ENCODE data around the gene EIF2S3B.

The EIF2S3B gene

DNA sequence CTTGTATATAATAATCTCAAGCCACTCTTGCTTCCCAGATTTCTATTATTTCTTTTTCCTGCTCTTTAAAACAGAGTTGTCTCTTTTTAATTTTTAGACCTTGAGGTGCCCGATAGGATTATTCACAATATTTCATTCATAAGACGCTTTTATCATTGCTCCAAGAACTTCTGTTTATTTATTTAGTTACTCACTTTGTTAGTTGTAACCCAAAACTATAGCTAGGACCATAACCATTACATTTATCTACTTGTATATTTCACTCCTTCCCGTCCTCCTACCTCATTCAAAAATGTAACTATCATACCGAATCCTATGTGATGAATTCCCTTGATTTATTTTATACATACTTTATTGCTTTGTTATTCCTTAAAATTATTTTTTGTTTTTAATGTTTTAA, 7.1 kb downstream of the EIF2S3B start:
- TF ChIP-seq, protein P1, sequence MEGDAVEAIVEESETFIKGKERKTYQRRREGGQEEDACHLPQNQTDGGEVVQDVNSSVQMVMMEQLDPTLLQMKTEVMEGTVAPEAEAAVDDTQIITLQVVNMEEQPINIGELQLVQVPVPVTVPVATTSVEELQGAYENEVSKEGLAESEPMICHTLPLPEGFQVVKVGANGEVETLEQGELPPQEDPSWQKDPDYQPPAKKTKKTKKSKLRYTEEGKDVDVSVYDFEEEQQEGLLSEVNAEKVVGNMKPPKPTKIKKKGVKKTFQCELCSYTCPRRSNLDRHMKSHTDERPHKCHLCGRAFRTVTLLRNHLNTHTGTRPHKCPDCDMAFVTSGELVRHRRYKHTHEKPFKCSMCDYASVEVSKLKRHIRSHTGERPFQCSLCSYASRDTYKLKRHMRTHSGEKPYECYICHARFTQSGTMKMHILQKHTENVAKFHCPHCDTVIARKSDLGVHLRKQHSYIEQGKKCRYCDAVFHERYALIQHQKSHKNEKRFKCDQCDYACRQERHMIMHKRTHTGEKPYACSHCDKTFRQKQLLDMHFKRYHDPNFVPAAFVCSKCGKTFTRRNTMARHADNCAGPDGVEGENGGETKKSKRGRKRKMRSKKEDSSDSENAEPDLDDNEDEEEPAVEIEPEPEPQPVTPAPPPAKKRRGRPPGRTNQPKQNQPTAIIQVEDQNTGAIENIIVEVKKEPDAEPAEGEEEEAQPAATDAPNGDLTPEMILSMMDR (IDR thresholded peaks at IDR 0.05; ENCODE audit: unreplicated experiment in 3 of 3) = no peak
- Mint-ChIP-seq H3K27ac (no peak overlapping the region), H3K4me3 (no peak overlapping the region), H3K27me3 (ENCODE audit: low read depth) (no peaks in the 10 kb centered on the region), H3K9me3 (peaks cover 2% of the 10 kb centered on the region), H3K4me1 (no peaks in the 10 kb centered on the region), H3K36me3 (ENCODE audit: low read depth) (peaks cover 3% of the 10 kb centered on the region)

DNA sequence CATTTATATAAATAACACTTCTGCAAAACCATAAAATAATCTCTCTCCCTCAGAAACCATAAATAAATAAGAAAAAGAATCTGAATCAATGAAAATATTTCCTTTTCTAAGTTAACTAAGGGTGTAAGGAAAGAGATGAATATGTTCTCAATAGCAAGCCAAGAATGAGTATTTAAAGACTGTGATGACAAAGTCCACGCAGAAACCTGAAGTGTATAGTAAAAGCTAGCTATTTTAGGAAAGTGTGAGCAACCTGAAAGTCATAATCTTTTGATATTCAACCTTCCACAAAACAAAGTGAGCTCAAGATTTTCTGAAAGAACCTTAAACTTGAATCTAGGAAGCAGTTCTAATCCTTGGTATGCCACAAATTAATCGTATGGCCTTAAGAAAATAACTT, 15.9 kb downstream of the EIF2S3B start:
- no peak overlapping the region for H3K27ac Mint-ChIP-seq
- H3K4me3 Mint-ChIP-seq = no peak overlapping the region
- H3K27me3 Mint-ChIP-seq (ENCODE audit: low read depth) = no peaks in the 10 kb centered on the region
- TF ChIP-seq, protein P1 (IDR thresholded peaks at IDR 0.05; ENCODE audit: unreplicated experiment in 3 of 3) = no peak
- H3K4me1 Mint-ChIP-seq = no peaks in the 10 kb centered on the region
- no peaks in the 10 kb centered on the region for H3K36me3 Mint-ChIP-seq (ENCODE audit: low read depth)
- peaks cover 2% of the 10 kb centered on the region for H3K9me3 Mint-ChIP-seq

DNA sequence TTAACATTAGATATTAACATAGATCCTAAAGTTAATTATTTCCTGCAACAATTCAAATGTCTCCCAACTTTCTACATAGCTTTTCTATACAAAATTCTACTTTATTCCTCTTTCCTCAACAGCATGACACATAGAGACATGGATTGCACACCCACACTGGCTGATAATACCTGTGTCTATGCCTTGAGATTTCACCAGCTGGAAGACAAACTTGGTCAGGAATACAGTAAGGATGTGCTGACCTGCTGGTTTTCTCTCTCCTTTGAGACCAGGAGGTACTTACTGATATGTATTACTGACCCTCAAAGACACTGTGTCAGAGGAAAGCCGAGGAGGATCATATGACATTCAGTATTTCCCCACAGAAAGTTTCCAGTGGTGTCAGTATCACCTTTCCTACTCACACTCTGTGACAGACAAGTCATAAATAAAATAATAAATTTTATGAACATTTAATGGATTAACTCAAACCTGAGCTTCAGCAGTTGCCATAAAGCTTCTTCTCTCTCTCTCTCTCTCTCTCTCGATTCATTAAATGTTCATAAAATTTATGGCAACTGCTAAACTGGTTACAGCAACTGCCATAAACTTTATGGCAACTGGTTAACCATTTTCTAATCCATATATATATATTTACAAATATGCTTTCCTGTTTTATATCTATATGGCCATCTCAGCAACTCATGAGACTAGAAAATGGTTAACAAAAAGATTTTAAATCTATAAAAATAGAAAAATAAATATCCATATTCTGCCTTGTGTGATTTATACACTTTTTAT, 22.7 kb downstream of the EIF2S3B start:
- Mint-ChIP-seq H3K4me1 (no peaks in the 10 kb centered on the region), H3K27ac (no peak overlapping the region), H3K27me3 (ENCODE audit: low read depth) (no peaks in the 10 kb centered on the region), H3K4me3 (no peak overlapping the region), H3K36me3 (ENCODE audit: low read depth) (no peaks in the 10 kb centered on the region), H3K9me3 (no peaks in the 10 kb centered on the region)
- TF ChIP-seq, protein P1 (IDR thresholded peaks at IDR 0.05; ENCODE audit: unreplicated experiment in 3 of 3) = no peak

DNA sequence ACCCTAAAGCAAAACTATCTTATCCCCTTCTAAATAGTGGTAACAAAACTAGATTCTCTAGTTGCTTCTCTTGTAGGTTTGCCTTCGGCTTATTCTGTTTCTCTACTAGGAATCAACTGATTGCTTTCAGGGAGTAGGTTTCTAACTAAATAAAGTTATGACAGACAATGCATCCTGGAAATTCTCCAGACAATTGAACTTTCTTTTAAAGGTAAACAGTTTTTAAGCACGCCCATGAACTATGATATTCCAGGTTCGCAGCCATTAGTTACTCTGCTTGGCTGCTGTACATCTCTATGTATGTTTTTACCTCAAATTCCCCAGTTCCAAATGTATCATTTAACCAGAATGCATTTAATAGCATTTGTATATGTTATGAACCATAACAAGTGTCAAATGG, 23.9 kb downstream of the EIF2S3B start:
- TF ChIP-seq, protein P1 (IDR thresholded peaks at IDR 0.05; ENCODE audit: unreplicated experiment in 3 of 3) = no peak
- Mint-ChIP-seq H3K9me3 (no peaks in the 10 kb centered on the region), H3K4me3 (no peak overlapping the region), H3K36me3 (ENCODE audit: low read depth) (no peaks in the 10 kb centered on the region), H3K4me1 (no peaks in the 10 kb centered on the region), H3K27me3 (ENCODE audit: low read depth) (no peaks in the 10 kb centered on the region), H3K27ac (no peak overlapping the region)

DNA sequence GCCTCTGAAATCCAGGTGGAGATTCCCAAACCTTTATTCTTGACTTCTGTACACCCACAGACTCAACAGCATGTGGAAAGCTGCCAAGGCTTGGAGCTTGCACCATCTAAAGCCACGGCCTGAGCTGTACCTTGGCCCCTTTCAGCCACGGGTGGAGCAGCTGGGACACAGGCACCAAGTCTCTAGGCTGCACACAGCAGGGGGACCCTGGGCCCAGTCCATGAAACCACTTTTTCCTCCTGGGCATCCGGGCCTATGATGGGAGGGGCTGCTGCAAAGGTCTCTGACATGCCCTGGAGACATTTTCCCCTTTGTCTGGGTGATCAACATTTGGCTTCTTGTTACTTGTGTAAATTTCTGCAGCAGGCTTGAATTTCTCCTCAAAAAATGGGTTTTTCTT, 32.0 kb downstream of the EIF2S3B start:
- Mint-ChIP-seq H3K27ac (no peak overlapping the region), H3K4me3 (no peak overlapping the region)

More for the DNA sequence above, 32.0 kb downstream of the EIF2S3B start:
- Mint-ChIP-seq H3K9me3 (peaks cover 3% of the 10 kb centered on the region), H3K27me3 (ENCODE audit: low read depth) (no peaks in the 10 kb centered on the region), H3K4me1 (no peaks in the 10 kb centered on the region), H3K36me3 (ENCODE audit: low read depth) (no peaks in the 10 kb centered on the region)
- TF ChIP-seq, protein P1 (IDR thresholded peaks at IDR 0.05; ENCODE audit: unreplicated experiment in 3 of 3) = no peak
